Measurements from ENCODE around the gene SLC28A1. TPM values are rescaled to one million over a fixed set of nuclear protein-coding genes. Genes with fewer than 3 reads are reported as not detected.

SLC28A1 gene
- total and polyA plus RNA-seq, 7 donors = 0.13 to 1.9 (median 0.34) TPM

DNA sequence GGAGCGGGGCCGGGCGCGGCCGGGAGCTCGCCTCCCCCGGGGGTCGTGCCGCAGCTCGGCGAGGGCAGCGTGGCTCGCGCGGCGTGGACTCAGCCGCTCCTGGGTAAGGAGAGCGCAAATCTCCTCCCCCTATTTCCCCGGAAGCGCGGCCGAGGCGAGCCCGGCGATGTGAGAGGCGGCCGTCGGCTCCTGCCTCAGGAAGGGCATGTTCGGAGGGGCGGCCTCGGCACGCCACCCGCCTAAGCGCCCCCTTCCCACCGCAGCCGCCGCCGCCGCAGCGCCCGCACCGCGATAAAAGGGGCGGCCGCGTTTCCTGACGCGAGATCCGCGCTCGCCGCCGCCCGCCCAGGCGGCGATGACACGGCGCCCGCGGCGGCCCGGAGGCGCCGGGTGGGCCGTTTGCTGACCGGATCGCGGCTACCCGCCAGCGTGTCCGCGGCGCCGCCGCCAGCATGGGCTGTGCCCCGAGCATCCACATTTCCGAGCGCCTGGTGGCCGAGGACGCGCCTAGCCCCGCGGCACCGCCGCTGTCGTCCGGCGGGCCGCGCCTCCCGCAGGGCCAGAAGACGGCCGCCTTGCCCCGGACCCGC, 97.3 kb downstream of the SLC28A1 start, which contains the start of gene PDE8A:
Gene PDE8A (plus strand): TSS at position 146 of the 590 bp plus-strand sequence. CDS start 307 bp downstream, at position 453.
- ATAC-seq = peak in 1 of 4 donors; percentile 3
- DNase-seq = peak; percentile 70 to 79
- H3K27me3 ChIP-seq (ENCODE audit: insufficient read depth in 3 of 3, low read length in 2 of 3) = no peaks in the 10 kb centered on the region
- WGBS, 3 donors = 0% methylated on average over 33 to 95 of the region's 95 CpGs
- intact Hi-C loops (cut with DNase I) = loop anchor here in 1 of 2 donors (10.0 kb wide), 1 partner anchor 53 kb away; no protein-coding TSS in a partner anchor
- H3K36me3 ChIP-seq (ENCODE audit: insufficient read depth in 1 of 2, low read depth in 1 of 2) = no peaks in the 10 kb centered on the region
- H3K27ac ChIP-seq = peak within 1 kb of the TSS; percentile 97
- H3K4me3 ChIP-seq = peak within 1 kb of the TSS; percentile 93
- H3K4me1 ChIP-seq = peaks cover 38% of the 10 kb centered on the region
- no peaks in the 10 kb centered on the region for H3K9me3 ChIP-seq
- TF ChIP-seq, protein P1, sequence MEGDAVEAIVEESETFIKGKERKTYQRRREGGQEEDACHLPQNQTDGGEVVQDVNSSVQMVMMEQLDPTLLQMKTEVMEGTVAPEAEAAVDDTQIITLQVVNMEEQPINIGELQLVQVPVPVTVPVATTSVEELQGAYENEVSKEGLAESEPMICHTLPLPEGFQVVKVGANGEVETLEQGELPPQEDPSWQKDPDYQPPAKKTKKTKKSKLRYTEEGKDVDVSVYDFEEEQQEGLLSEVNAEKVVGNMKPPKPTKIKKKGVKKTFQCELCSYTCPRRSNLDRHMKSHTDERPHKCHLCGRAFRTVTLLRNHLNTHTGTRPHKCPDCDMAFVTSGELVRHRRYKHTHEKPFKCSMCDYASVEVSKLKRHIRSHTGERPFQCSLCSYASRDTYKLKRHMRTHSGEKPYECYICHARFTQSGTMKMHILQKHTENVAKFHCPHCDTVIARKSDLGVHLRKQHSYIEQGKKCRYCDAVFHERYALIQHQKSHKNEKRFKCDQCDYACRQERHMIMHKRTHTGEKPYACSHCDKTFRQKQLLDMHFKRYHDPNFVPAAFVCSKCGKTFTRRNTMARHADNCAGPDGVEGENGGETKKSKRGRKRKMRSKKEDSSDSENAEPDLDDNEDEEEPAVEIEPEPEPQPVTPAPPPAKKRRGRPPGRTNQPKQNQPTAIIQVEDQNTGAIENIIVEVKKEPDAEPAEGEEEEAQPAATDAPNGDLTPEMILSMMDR (IDR thresholded peaks at IDR 0.05) = peak; percentile 23

DNA sequence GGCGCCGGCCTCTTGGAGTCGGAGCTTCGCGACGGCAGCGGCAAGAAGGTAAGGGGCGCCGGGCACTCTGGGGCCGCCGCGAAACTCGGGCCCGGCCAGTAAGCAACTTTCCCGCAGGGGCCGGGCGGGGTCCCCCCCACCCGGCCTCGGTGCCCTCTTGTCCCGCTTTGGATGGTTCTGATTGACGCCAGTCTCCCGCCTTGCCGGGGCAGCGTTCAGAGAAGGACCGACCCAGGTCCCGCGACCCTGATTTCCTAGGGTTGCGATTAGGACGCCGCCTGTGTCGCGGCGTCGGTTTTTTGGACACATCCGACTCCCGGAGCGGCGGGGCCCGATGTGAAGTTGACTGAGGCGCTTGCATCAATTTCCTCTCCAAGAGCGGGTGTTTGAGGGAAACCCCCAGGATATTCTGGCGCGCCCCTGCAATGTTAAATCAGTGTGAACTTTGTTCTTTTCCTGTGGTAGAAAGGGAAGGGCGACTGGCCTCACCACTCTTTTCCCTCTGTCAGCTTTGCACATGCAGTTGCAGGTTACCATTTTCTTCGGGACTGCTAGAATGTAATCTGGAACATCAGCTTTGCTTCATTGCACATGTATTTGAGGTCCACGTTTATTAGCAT, 97.9 kb downstream of the SLC28A1 start:
- TF ChIP-seq, protein P1 (IDR thresholded peaks at IDR 0.05) = no peak
- no peaks in the 10 kb centered on the region for H3K9me3 ChIP-seq
- DNase-seq (peak; percentile 46 to 62), ATAC-seq (no peak)
- peak overlapping the region; percentile 93 for H3K4me3 ChIP-seq
- peaks cover 43% of the 10 kb centered on the region for H3K4me1 ChIP-seq
- peak overlapping the region; percentile 97 for H3K27ac ChIP-seq
- H3K36me3 ChIP-seq (ENCODE audit: insufficient read depth in 1 of 2, low read depth in 1 of 2) = no peaks in the 10 kb centered on the region
- no peaks in the 10 kb centered on the region for H3K27me3 ChIP-seq (ENCODE audit: insufficient read depth in 3 of 3, low read length in 2 of 3)
- intact Hi-C loops (cut with DNase I) = loop anchor here in 1 of 2 donors (10.0 kb wide), 1 partner anchor 52 kb away; no protein-coding TSS in a partner anchor
- WGBS, 3 donors = 4 to 14% (median 4%) methylated on average over 31 to 46 of the region's 46 CpGs

DNA sequence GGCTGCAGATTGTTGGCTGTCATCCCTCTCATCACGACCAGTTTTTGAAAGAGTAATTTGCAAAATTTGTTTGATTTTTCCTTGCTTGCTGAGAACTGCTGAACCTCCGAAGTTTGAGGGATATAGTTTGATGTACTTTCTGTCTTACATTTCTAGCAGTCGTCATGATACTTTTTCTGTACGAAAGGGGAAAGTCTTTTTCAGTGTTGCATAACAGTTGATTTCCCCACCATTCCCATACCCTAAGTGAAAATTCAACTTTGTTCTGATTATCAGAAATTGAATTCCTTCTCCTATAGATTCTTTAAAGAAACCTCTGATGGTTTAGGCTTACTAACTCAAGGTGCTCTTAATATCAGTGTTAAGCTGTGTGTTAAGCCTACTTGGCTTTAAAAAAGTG, 98.8 kb downstream of the SLC28A1 start:
- ATAC-seq (no peak), DNase-seq (no peak)
- H3K4me3 ChIP-seq = peak overlapping the region; percentile 93
- peaks cover 44% of the 10 kb centered on the region for H3K4me1 ChIP-seq
- intact Hi-C loops (cut with DNase I) = loop anchor here in 1 of 2 donors (10.0 kb wide), 1 partner anchor 52 kb away; no protein-coding TSS in a partner anchor
- 20 to 53% (median 23%) methylated on average over 4 of the region's 4 CpGs for WGBS, 3 donors
- H3K27me3 ChIP-seq (ENCODE audit: insufficient read depth in 3 of 3, low read length in 2 of 3) = no peaks in the 10 kb centered on the region
- H3K9me3 ChIP-seq = no peaks in the 10 kb centered on the region
- no peaks in the 10 kb centered on the region for H3K36me3 ChIP-seq (ENCODE audit: insufficient read depth in 1 of 2, low read depth in 1 of 2)
- TF ChIP-seq, protein P1 (IDR thresholded peaks at IDR 0.05) = no peak
- no peak overlapping the region for H3K27ac ChIP-seq

DNA sequence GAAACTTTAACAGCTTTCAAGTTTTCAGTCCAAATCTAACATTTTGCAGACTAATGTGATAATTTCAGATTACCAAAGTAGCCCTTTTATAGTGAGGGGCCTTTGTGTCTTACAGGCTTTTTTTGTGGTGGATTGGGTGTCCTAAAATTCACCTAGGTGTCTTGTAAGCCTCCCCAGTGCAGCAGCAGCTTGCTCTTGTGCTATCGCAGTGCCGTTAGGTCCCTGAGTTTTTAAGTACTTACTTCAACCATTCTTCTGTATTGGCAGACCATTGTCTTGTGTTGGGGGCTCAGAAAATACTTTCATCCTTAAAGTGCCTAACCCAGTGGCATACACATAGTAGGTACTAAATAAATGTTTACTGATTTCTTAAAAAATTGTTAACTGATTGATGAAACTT, 99.2 kb downstream of the SLC28A1 start:
- Histone ChIP-seq H3K27me3 (ENCODE audit: insufficient read depth in 3 of 3, low read length in 2 of 3) (no peaks in the 10 kb centered on the region), H3K4me1 (peaks cover 48% of the 10 kb centered on the region), H3K27ac (no peak overlapping the region), H3K9me3 (no peaks in the 10 kb centered on the region), H3K36me3 (ENCODE audit: insufficient read depth in 1 of 2, low read depth in 1 of 2) (no peaks in the 10 kb centered on the region), H3K4me3 (peak overlapping the region; percentile 93)
- 55 to 76% (median 63%) methylated on average over 2 of the region's 2 CpGs for WGBS, 3 donors
- no peak for DNase-seq
- TF ChIP-seq, protein P1 (IDR thresholded peaks at IDR 0.05) = no peak
- intact Hi-C loops (cut with DNase I) = loop anchor here in 1 of 2 donors (10.0 kb wide), 1 partner anchor 51 kb away; no protein-coding TSS in a partner anchor
- no peak for ATAC-seq

Data from psoas muscle (tissue), 8 donors.